Islet precursor cell (in vitro differentiated cells): ENCODE measurements around the gene GRPR.

Source experiments
- DNase-seq: peaks from one replicate; pipeline ENCODE4 v3.0.0-alpha.2; 2018

Gene GRPR

DNA sequence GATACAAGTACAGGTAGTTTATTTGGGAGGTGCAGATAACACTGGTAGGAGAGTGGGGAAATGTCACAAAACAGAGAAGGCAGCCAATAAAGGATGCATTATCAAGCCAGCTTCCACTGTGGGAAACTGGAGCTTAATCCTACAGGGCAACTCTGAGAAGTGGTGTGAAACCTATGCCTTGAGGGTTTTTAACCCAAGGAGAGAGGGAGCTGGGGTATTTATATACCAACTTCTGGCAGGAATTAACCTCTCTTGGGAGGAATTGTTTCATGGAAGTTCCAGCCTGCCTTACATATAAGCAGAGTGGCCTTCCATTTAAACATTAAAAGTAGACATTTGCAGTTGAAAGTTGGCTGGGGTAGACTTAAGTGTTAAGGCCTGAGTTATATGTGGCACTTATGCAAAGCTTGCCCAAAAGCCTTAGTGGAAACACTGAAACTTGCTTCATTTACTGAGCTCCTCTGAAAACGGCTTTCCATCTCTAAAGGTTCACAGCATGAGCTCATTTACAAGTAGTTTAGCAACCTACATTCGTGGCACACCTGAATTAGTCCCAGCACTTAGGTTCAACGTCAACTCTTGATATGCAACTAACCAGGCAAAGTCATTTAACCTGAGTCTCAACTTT is 63.1 kb downstream of the GRPR start:
- DNase-seq = no peak

- DNase-seq = peak; percentile 54
These were observed 63.8 kb downstream of the GRPR start for GRCh38 chrX:16187024-16187760.

GRCh38 chrX:16188687-16189086 is 65.3 kb downstream of the GRPR start:
- no peak for DNase-seq

- no peak for DNase-seq
These were observed 68.2 kb downstream of the GRPR start for GRCh38 chrX:16191605-16192004.

GRCh38 chrX:16196829-16197228 is 73.5 kb downstream of the GRPR start:
- DNase-seq = no peak

DNA sequence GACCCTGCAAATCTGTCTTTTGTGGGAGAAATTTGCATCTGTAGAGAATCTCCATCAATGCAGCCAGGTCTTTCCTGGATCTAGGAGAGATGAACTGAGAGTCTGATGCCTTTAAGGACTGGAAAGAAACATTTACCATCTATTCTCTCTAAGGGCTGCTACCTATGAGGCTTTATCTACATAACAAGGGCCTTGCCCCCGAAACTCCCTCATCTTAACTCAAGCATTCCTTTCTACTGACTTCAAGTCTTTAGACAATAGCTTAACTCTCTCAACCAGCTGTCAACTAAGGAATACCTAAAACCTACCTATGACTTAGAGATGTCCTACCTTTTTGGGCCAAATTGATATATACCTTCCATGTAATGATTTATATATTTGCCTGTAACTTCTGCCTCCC is 76.0 kb downstream of the GRPR start:
- DNase-seq = no peak

- DNase-seq = no peak
These were observed 79.6 kb downstream of the GRPR start for GRCh38 chrX:16202943-16203342.
